ENCODE measurements around the gene VSTM2L. TPM values are rescaled to one million over a fixed set of nuclear protein-coding genes. Genes with fewer than 3 reads are reported as not detected.

VSTM2L gene
- total and polyA plus RNA-seq, 9 of the 15 experiments (the other 6 are each of a cell fraction or from before 2014, with no cell fraction given), result not detected

DNA sequence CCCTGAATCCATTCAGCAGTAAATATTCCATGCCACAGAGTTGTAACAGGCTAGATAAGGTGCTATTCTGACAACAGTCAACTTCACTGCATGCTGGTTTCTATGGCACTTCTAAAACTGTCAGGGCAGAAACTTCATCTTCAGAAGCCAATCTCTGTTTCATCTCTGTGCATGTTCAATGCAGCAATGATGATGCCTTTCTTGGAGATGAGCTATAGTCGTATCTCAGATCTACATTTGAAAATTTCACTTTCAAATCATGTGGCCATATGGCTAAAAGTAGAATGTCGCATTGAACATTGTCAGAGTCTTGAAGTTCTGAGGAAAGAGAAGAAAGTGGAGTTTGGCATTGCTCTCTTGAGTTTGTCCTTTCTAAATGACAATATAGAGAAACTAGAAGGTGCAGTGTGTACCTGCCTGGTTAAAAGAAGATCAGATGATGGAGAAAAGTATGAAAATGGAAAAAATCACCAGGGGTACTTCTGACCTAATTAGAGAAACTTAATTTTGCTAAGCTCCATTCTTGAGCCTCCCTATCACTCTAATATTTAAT is 49.0 kb upstream of the VSTM2L start:
- FAIRE-seq, result no peak
- H4K20me1 ChIP-seq (replicated peaks; ENCODE audit: control insufficient read depth, insufficient read depth, low read length), result no peaks in the 10 kb centered on the region
- no peak overlapping the region for H3K4me3 ChIP-seq
- H3K4me1 ChIP-seq (replicated peaks in 1 of 2; ENCODE audit: control insufficient read depth in 2 of 2, insufficient read depth in 2 of 2, low read length in 2 of 2), result peaks cover 10 to 22% of the 10 kb centered on the region in 2 experiments; a peak in 4 of 5 replicates
- no peaks in the 10 kb centered on the region for H3K27me3 ChIP-seq (ENCODE audit: control insufficient read depth in 2 of 2, insufficient read depth in 2 of 2, low read length in 2 of 2)
- H3K36me3 ChIP-seq (ENCODE audit: control insufficient read depth, insufficient read depth, low read length), result peaks cover 10% of the 10 kb centered on the region; the same call in 2 of the 3 replicates
- no peak overlapping the region for H2AFZ ChIP-seq (ENCODE audit: low read depth, low read length)
- CTCF ChIA-PET (ENCODE audit: low intra/inter-chr PET ratio), result no interaction called here
- intact Hi-C loops (cut with micrococcal nuclease) (no loop called here), in situ Hi-C loops (cut with MboI) (no loop called here)
- WGBS (ENCODE audit: insufficient coverage, low coverage, missing lambda C conversion rate), result 72% methylated on average over 2 of the region's 2 CpGs
- no peak for ATAC-seq
- no peaks in the 10 kb centered on the region for H3K79me2 ChIP-seq (ENCODE audit: control insufficient read depth, insufficient read depth, low read length)
- DNase-seq (ENCODE audit: extremely low read depth in 1 of 4, low spot score in 3 of 4), result no peak
- no peak overlapping the region for H3K4me2 ChIP-seq (ENCODE audit: insufficient read depth, low read length)
- H3K9me3 ChIP-seq (replicated peaks; ENCODE audit: control insufficient read depth, insufficient read depth, low read depth, low read length), result no peaks in the 10 kb centered on the region
- H3K27ac ChIP-seq (ENCODE audit: extremely low read depth, low read depth, low read length), result no peak overlapping the region
- no peak for TF ChIP-seq NONO (IDR thresholded peaks at IDR 0.05; ENCODE audit: low read depth in 2 of 2, low read length in 1 of 2)
- TF ChIP-seq JUND (IDR thresholded peaks at IDR 0.05; ENCODE audit: borderline replicate concordance, low read depth, low read length), result no peak
- TF ChIP-seq JUND (tag; IDR thresholded peaks at IDR 0.05; ENCODE audit: borderline replicate concordance, low read depth, low read length), result no peak
- TF ChIP-seq MTF1 (CRISPR knock-in tag; IDR thresholded peaks at IDR 0.05; ENCODE audit: borderline replicate concordance), result no peak
- TF ChIP-seq HMG20B (CRISPR knock-in tag; IDR thresholded peaks at IDR 0.05), result no peak
- TF ChIP-seq SRSF1 (IDR thresholded peaks at IDR 0.05; ENCODE audit: low read depth, low read length), result no peak
- no peak for TF ChIP-seq POLR2A (conservative IDR thresholded peaks at IDR 0.05)
- no peak for TF ChIP-seq ATF7 (IDR thresholded peaks at IDR 0.05)
- no peak for TF ChIP-seq MECOM (CRISPR knock-in tag; IDR thresholded peaks at IDR 0.05)
- no peak for TF ChIP-seq ZNF780A (CRISPR knock-in tag; IDR thresholded peaks at IDR 0.05)
- no peak for TF ChIP-seq ZC3H4 (CRISPR knock-in tag; IDR thresholded peaks at IDR 0.05; ENCODE audit: borderline replicate concordance)
- H3K9ac ChIP-seq (ENCODE audit: insufficient read depth in 1 of 2, low read depth in 2 of 2, low read length in 2 of 2), result no peak overlapping the region
- peaks cover 3% of the 10 kb centered on the region for H3K9me1 ChIP-seq (ENCODE audit: control insufficient read depth, insufficient read depth, low read length)
- POLR2A ChIA-PET, result interaction anchor here (0.7 kb wide), 1 partner anchor 1235 kb away, joined by 3 read pairs; no protein-coding TSS in a partner anchor
- no TSS peak for BruUV-seq (replicated peaks)

All from K562 (cell line).